HS-5 (cell line): ENCODE results near the gene MICAL2.

Experiments used
- DNase-seq: peaks from one replicate; pipeline ENCODE4 v3.0.0-alpha.2; 2012; ENCODE audit warnings: low read depth

Gene MICAL2

GRCh38 chr11:12098601-12099000 lies 11.8 kb upstream of the MICAL2 start:
- DNase-seq = no peak

- no peak for DNase-seq
These were observed 11.1 kb upstream of the MICAL2 start for GRCh38 chr11:12099132-12099873.

DNA sequence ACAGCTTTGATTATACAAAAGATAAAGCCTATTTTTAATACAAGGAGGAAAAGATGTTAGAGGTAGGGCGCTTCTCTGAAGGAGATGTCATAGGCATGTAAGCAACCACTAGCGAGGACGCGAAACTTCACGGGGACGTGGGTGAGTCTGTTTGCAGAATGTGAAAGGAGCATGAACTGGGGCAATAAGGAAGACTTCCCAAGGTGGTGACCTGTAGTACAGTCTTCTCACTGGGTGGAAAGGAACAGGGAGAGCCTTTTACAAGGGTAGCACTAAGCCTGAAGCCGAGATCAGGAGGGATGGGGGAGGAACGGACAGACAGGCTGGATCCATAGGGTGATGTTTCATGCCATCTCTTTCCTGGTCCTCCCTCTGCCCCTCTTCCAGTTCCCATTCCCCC lies 10.0 kb upstream of the MICAL2 start:
- DNase-seq = no peak

DNA sequence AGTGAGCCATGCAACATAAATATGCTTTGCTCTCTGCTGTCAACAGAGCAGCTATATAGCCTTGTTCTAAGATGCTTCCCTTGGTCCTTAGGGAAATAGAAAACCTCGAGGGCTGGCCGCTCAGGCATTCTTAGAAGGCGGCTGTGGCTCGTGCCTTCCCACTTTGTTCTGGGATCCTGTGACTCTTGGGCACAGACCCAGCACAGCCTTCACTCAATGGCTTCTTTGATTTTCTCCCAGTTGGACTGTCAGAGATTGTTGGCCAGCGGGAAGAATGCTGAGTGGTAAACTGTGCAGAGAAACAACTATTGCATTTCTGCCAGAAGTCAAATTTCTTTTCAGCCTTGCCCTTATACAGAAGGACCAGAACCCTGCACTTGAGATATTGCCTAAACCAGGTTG lies 9.5 kb upstream of the MICAL2 start:
- DNase-seq = no peak

DNA sequence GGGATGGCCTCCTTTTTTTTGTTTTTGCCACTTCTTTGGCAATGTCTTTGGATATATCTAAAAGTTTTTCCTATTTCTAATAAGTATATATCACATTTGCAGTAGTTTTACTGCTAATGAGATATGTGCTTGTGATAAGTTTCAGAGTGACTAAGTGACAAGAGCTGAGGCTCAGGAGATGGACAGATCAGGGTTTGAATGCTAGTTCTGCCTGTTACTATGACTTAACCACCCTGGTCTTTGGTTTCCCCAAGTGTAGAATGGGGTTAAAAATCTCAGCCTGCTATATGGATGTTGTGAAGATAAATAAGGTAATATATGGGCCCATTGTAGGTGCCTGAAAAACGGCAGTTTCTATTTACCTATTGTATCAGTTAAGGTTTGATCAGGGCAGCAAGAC lies 9.1 kb upstream of the MICAL2 start:
- DNase-seq = no peak

DNA sequence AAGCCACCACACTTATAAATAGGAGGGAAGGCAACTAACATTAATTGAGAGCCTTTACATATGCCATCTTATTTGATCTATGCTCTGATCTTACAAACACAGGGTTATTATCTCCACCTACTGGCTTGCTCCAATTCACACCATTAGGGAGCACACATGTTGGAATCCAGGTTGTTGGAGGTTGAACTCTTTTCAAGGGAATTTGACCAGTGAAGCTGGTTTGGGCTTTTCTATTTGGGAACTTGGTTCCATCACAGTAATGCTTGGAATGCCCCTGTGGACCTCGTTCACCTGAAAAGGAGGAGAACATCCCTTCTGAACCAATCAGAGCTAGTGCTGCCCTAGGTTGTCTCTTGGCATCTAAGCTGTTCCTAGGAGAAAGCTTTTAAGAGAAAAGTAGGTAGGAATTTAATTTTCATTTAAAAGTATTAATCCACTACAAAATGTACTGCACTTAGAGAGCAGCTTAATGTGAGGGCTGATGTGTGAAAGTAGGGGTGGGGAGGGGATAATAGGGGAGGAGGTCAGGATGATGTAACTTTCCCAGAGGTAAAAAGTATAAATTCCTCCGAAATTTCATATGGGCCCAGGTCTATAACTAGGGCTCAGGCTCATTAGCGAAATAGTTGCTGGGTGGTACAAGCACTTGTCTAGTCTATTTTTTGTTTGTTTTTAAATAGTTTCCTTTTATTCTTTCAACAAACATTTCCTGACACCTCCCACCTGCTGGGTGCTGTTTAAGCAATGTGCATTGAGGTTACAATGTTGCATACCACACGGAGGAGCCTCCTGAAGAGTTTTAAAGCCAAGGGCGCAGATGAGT lies 7.6 kb upstream of the MICAL2 start:
- no peak for DNase-seq

DNA sequence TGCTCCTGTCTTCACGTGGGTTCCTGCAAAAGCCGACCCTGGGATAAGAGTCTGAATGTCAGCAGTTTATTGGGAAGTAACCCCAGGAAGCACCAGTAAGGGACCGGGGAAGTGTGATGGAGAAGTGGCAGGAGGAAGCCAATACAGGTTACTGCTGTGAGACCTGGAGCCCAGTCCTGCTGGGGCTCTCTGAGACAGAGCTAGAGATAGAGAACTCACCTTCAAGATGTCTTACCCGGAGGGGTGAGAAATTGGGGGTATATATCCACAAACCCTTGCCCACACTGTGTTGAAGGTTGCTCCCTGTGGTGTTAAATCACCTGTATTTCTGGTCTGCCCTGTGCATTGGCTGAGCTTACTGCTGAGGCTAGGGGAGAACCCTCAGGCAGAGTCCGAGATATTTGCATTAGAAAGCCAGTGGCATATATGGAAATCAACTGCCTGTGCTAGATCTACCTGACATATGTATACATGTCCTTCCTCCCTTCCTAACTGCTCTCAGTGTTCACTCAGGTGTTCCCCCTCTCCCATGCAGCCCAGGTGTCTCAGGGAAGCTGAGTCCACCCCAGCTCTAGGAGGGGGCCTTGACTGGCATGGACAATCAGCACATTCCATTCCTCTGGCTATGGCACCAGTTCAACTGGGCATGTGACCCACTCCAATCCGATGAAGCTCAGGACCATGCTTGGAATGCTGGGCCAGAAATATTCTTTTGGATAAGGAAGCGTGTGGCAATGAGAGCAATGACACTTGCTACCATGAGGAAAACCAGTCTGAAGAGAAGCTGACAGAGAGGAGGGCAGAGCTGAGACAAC lies 6.8 kb upstream of the MICAL2 start:
- no peak for DNase-seq

GRCh38 chr11:12105471-12105870 lies 4.9 kb upstream of the MICAL2 start:
- no peak for DNase-seq

DNA sequence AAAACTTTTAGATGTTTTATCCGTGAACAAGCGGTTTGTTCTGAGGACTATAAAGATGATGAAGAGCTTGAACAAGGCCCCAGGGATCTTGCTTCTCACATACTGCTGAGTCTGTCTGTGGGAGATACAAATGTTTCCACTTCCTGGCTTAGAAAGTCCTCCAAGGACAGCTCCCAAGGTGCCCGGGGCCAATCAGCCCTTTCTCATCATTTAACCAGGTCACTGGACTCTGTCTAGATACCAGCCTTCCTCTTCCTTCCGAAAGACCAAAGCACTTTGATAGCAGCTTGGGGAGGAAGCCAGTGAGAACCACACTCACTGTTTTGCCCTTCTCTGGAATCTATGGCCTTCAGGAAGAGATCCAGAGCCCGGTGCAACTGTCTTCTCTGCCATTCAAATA lies 4.3 kb upstream of the MICAL2 start:
- DNase-seq = no peak

- DNase-seq = no peak
These were observed 3.9 kb upstream of the MICAL2 start for GRCh38 chr11:12106501-12106900.

GRCh38 chr11:12108875-12109453 lies 1.4 kb upstream of the MICAL2 start:
- no peak for DNase-seq

GRCh38 chr11:12109591-12110196 lies 696 bp upstream of the MICAL2 start:
- DNase-seq = no peak

GRCh38 chr11:12110714-12111548 lies 541 bp downstream of the MICAL2 start:
- no peak for DNase-seq

DNA sequence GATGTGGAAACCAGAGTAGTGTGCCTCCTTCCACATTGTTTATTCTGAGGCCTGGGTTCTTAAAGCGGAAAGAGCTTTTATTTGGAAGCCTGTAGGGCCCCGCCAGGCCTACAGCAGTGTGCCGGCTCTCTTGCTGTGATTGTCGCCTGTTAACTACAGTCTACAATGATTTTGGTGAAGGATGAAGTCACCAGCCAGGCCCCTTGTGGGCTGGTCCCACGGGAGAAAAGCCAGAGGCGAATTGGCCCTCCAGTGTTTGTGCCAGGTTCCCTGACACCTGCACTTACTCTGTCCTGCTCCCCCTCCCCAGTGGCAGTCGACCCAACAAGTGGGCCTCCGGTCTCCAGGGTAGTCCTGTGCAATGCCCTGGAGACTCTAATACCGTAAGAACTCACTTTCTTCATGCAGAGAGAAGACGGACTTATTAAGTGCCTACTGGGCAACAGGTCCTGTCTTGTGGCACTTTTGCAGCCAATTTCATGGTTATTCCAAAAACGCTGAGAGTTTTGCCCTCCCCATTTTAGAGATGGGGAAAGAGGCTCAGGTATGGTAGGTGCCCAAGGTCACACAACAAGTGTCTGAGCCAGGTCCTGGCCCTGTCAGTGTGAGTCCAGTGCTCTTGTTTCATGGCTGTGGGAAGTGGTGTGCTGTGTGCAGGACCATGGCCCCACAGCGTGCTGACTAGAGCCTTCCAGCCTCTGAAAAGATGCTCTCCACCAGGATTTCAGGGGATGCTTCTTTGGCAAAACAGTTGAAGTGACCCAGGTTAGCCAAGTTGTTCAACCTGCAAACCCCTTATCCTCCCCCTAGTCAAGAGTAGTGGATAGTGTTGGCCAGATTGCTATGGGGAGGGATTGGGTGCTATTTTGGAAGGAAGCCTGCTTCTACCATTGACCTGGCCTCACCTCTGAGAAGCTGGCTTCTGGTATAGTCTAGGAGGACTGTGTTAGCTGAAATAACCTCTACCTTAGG lies 1.4 kb downstream of the MICAL2 start:
- no peak for DNase-seq

DNA sequence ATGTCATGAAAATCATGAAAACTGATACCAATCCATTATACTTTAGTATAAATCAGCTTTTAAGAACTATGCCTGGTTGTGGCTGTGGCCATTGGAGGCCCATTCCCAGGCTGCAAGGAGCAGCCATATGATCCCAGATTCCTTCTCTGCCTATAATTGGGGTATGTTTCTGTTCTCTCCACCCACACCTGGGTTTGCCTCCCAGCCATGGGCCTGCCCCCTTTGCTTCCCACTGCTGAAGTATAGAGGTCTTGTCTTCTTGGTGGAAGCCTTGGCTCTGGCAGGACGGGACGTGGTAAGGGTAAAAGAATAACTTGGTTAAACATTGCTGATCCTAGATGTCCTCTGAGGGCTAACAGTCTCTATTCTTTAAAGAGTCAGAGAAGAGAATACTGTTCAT lies 2.4 kb downstream of the MICAL2 start:
- no peak for DNase-seq

DNA sequence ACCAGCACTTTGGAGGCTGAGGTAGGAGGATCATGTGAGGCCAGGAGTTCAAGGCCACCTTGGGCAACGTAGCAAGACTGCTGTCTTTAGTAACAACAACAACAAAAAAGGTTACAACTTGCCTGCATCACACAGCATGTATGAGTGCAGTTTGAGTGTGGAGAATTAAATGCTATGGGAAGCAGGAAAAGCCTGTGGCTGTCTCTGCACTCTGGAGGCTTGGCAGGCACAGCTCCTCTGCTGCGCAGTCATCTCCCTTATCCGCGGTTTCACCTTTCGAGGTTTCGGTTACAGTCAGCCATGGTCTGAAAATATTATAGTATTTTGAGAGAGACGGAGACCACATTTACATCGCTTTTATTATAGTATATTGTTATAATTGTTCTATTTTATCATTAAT lies 2.9 kb downstream of the MICAL2 start:
- no peak for DNase-seq

DNA sequence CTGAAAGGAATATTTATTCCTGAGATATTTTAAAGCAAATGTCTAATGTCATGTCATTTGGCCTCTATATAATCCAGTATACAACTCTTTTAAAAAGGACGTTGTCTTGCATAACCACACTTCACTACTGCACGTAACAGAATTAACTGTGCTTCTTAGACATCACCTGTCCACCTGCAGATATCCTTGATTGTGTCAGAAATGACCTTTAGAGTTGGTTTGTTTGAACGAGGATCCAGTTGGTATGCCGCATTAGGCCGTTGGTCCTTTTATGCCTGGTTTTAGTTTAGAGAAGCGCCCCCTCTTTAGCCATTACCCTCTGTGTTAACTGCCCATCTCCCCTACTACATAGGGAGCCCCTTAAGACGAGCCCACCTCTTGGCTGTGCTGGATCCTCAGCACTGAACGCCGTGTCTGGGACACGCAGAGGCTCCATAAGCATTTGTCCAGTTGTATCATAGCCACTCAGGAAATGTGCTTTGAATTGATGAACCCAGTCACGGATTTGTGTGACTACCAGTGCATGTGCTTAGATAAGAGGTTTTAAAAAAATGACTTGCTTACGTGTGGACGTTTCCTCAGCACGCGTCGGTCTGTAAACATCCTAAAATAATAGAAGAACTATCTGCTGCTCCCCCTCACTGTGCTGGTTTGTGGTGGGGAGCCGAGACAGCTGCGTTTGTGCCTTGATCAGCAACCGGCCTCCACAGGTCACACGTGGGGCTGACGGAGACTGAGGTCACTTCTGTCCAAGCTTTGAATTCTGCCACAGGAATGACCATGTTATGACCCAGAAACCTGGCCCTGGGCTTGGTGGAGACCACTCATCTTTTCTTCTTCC lies 4.0 kb downstream of the MICAL2 start:
- DNase-seq = no peak

DNA sequence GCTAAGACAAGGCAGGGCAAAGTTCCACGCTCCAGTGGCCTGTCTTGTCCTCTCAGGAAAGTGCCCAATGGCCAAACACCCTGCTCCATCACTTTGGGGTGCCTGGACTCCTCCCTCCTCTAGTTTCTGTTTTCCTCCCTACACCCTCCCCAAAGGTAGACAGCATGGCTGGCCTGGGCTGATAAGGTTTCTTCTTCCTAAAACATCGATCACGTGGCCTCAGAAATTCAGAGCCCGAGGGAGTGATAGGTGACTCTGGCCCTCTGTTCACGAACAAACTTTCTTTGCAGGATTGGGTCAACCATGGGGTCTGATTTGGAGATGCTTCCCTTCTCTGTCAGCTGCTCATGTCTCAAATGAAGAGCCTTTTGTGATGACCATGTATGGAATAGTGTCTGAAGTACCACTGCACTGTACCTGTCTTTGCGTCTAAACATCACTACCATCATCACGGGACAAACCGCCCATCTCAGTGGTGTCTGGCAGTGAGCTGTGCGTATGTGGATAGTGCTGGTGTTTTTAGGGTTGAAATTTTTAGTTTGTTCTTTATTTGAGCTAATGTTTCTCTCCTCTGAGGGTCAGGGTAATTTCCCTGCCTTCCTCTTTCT lies 6.1 kb downstream of the MICAL2 start:
- no peak for DNase-seq
